CD4-positive, alpha-beta T cell treated with Interleukin-17A for 4 hours (primary cell): ENCODE results near the gene MTX1.
A peak's percentile ranks its signal among the peaks of the same experiment; 100 is the strongest.
"Not testable (repeated sequence)": the region's sequence is repeated elsewhere in the genome, so short reads cannot be mapped to it uniquely, and the experiment has no call there.

ENCODE experiments used
- DNase-seq: peaks from one replicate; pipeline ENCODE4 v3.0.0-alpha.2; 2020; ENCODE audit warnings: mixed read lengths

Gene MTX1, protein sequence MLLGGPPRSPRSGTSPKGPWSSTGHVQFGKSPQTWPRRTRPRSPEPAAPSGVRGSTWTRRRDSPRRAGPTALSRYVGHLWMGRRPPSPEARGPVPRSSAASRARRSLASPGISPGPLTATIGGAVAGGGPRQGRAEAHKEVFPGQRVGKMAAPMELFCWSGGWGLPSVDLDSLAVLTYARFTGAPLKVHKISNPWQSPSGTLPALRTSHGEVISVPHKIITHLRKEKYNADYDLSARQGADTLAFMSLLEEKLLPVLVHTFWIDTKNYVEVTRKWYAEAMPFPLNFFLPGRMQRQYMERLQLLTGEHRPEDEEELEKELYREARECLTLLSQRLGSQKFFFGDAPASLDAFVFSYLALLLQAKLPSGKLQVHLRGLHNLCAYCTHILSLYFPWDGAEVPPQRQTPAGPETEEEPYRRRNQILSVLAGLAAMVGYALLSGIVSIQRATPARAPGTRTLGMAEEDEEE

DNA sequence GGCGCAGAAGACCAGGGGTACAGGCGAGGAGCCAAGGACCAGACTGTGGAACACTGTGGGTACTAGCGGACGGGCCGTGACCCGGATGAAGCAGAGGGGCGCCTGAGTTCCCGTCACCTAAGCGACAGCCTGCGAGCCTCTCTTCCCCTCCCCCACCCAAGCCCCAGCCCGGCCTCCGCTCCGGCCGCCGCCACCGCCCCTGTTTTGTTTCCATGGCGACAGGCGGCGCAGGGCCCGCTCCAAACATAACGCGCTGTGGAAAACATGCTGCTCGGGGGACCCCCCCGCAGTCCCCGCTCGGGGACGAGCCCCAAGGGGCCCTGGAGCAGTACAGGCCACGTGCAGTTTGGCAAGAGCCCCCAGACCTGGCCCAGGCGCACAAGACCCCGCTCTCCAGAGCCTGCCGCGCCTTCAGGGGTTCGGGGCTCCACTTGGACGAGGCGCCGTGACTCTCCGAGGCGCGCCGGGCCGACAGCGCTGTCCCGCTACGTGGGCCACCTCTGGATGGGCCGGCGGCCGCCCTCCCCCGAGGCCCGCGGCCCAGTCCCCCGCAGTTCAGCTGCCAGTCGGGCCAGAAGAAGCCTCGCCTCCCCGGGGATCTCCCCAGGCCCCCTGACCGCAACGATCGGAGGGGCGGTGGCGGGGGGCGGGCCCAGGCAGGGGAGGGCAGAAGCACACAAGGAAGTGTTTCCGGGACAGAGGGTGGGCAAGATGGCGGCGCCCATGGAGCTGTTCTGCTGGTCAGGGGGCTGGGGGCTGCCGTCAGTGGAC is at the start of gene MTX1:
TSS of gene MTX1 (plus strand) at position 155 of the 771 bp plus-strand sequence. CDS start at position 265, 110 bp downstream.
- peak; percentile 88 for DNase-seq

DNA sequence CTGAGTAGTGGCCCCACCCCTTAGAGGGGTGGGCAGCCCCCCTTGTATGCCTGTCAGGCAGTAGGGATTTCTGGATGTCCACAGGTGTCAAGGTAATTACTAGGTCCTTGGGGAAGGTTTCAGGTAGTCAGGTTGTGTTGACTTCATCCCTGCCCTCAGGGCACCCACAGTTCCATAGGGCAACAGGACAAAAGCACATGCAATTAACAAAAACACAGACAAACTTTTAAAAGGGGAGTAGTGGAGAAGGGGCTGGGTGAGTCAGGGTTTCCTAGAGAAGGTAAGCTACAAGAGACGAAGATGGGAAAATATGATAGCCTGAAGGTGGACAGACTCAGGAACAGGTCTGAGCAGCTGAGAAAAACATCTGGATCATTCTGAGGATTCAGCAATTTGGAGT is 49.5 kb upstream of the MTX1 start:
- no peak for DNase-seq

DNA sequence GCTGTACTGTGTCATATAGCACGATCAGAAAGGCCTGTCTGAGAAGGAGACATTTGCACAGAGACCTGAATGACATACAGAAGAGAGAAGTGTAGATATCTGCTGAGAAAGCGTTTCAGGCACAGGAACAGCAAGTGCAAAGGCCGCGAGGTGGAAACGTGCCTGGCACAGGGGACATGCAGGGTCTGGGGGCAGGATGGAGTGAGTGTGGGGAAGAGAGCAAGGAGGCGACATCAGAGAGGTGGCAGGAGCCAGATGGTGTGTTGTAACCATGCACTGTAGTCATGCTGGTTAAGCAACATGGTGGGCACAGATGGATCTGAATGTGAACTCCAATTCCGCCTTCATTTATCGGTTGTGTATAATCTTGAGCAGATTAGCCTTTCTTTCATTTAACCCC is 48.4 kb upstream of the MTX1 start:
- DNase-seq, result no peak

DNA sequence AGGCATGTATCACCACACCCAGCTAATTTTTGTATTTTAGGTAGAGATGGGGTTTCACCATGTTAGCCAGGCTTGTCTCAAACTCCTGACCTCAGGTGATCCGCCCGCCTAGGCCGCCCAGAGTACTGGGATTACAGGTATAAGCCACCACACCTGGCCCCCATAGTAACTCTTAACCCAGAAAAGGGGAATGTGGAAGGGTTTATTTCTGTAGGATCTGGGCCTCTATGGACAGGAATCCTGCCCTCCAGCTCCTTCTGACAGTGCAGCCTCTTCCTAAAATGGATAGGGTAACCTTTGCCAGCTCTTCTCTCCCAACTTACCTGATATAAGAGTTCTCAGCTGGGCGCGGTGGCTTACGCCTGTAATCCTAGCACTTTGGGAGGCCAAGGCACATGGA is 45.9 kb upstream of the MTX1 start:
- not testable (repeated sequence) for DNase-seq

DNA sequence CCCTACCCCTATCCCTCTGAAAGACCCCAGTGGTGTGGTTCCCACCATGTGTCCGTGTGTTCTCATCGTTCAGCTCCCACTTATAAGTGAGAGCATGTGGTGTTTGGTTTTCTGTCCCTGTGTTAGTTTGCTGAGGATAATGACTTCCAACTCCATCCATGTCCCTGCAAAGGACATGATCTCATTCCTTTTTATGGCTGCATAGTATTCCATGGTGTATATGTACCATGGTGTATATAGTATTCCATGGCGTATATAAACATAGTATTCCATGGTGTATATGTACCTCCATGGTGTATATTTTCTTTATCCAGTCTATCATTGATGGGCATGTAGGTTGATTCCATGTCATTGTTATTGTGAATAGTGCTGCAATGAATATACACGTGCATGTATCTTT is 44.7 kb upstream of the MTX1 start:
- DNase-seq, result not testable (repeated sequence)

DNA sequence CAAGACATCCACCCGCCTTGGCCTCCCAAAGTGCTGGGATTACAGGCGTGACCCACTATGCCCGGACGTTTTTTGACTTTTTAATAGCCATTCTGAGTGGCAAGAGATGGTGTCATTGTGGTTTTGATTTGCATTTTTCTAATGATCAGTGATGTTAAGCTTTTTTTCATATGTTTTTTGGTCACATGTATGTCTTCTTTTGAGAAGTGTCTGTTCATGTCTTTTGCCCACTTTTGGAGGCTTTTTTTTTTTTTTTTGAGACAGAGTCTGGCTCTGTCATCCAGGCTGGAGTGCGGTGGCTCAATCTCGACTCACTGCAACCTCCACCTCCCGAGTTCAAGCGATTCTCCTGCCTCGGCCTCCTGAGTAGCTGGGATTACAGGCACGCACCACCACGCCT is 43.9 kb upstream of the MTX1 start:
- DNase-seq, result not testable (repeated sequence)

DNA sequence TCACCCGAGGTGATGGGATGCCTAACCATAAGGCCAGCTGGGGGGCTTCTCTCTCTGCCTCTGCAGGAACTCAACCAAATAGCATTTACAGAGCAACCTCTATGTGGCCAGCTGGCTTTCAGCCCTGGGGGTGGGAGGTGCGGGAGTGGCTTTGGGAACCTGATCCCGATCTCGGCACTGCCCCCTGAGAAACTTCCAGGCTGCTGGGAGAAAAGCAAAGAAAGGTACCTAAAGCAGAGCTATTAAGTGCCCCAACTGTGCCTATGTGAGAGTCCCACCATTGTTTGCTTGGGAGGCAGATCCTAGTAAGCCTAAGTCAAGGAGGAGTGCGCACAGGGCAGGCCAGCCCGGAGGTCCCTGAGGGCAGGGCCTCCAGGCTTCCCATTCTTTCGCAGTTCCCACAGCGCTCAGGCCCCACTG is 42.4 kb upstream of the MTX1 start:
- no peak for DNase-seq

DNA sequence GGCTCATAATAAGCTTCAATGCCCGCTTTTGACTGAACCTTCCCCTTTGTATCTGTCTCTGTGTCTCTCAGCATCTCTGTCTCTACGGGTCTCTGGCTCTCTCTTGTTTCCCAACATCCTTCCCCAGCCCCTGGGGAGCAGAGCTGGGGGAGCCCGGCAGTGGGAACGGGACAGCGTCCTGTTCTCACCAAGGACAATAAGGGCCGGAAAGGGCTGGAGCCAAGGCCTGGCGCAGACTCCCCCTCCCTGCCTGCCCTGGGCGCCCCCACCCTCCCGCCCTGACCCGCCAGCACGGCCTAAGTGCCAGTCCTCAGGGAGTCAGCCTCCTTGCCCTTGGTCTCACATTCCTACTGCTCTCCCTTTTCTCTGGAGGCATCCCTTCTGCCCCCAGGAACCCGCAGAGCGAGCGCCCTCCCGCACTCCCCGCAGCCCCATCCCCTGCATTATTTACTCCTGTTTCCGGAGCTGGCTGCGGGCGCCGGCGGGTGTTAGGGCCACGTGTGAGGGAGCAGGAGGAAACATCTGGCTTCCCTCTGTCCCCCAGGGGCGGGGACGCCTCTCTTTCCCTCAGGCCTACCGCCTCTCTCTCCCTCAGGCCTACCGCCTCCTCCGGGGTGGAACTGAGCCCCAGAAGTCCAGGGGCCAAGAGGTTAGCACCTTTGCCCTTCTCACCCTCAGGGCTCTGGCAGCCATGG is 41.9 kb upstream of the MTX1 start:
- no peak for DNase-seq

DNA sequence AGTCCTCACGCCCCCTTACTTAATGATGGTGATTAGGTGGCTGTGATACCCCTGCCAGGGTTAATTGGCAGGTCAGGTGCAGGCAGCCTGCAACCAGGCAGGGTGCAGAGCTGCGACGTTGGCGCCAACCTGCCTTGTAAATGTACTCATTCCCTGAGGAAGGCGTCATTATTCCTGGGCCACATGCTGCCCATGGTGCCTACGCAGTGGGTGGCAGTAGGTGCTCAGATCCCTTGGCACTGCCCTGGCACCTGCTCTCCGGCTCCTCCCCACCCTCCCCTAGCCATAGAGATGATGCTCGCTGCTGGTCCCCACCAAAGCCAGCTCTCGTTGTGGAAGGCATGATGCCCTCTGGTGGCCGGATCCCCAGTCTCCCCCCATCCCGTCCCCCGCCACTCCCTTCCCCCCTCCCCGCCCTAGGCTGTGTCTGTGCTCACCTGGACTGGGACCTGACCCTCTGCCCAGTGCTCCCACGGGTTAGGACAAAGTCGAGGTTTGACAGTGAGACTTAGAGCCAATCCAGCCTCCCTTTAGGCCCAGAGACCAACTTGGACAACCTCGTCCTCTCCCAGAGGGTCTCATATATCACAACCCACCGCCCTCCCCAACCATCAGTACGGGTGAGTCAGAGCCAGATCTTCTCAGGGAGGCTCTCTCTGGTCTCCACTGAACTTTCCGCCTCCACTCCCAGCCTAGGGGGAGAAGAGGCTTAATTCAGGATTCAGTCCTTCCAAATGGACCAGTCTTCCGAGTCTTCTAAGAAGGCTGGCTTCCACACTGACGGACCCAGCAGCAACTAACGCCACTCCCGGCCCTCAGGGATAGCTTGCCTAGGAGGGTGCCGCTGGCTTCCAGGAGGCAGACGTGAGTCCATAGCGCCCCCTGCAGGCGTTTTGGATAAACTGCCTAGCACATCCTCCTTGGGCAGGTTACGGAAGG is 41.1 kb upstream of the MTX1 start:
- DNase-seq, result peak; percentile 93

DNA sequence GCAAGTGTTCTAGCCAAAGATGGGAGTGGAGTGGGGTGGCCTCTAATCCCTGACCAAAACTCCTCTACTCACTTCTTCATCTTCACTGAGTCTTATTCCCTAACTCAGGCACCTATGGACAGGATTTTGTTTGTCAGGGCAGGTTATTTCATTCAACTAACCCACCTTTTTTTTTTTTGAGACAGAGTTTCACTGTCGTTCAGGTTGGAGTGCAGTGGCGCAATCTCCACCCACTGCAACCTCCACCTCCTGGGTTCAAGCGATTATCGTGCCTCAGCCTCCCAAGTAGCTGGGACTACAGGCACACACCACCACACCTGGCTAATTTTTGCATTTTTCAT is 40.4 kb upstream of the MTX1 start:
- DNase-seq, result not testable (repeated sequence)

DNA sequence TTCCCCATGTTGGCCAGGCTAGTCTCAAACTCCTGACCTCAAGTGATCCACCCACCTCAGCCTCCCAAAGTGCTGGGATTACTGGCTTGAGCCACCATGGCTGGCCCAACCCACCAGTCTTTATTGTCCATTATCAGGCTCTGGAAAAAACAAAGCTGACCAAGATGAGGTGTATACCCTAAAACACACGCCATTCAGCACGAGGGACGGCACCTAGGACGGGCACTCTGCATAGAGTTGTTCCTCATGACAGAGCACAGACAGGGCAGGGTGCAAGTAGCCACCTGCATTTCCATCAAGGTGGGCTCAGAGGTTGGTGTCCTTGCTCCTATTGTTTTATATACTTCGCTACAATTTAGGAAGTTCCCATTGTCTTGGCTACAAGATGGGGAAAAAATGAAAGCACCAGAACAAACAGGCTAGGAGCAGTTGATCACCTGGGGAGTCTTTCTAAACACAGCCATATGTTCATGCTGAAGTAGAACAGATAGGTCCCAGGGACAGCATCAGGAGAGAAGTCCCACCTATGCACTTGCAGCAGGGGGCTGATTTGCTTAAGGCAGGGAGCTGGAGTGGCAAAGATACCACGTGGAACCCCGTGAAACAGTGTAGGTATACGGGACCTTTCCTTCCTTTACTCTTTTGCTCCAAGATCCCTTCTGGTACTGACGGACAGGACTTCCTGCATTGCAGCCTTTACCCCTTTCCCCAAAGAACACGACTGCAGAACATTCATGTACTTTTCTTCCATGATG is 39.9 kb upstream of the MTX1 start:
- no peak for DNase-seq

DNA sequence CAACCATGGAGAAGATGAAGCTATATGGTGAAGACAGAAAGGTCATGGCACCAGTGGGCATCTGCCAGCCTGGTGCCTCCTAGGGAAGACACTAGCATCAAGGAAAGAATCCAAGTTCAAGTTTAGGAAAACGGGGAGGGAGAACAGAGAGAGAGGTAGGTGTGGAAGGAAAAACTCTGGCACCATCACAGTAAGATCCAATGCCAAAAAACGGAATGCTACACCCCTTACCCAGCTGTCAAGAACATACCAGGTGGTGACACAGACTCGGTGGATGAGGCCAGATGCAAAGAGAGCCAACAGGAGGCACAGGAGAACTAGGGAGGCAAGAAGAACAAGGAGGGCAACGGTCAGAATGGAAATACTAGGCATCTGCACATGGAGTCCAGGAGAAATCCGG is 39.0 kb upstream of the MTX1 start:
- no peak for DNase-seq

DNA sequence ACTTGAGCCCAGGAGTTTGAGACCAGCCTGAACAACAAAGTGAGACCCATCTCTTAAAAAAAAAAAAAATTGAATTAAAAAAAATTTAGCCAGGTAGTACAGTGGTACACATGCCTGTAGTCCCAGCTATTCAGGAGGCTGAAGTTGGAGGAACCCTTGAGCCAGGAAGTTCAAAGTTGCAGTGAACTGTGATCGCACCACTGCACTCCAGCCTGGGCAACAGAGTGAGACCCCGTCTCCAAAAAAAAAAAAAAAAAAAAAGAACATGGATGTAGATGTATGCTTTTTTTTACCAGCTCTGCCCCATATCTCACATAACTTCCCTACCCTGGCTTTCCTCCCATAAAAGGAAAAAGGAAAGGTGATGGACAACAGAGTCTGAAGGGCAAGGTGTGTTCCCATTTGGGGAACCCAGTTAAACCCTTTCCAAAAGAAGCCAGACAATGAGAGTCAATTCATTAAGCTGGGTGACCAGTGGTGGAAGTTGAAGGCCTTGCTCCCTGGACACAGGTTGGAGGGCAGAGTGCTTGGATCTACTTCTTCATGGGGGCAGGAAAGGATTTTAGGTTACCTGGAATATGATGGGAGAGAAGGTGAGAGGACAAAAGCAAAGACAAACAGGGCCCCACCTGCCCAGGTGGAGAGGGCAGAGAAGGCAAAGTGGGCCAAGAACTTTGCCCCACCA is 38.3 kb upstream of the MTX1 start:
- no peak for DNase-seq

DNA sequence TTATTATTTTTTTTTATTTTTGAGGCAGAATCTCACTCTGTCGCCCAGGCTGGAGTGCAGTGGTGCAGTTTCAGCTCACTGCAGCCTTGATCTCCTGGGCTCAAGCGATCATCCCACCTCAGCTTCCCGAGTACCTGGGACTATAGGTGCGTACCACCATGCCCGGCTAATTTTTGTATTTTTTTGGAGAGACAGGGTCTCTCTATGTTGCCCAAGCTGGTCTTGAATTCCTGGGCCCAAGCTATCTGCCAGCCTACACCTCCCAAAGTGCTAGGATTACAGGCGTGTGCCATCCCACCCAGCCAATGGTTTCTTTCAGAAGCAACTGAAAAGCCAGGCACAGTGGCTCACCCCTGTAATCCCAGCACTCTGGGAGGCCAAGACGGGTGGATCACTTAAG is 37.7 kb upstream of the MTX1 start:
- no peak for DNase-seq

DNA sequence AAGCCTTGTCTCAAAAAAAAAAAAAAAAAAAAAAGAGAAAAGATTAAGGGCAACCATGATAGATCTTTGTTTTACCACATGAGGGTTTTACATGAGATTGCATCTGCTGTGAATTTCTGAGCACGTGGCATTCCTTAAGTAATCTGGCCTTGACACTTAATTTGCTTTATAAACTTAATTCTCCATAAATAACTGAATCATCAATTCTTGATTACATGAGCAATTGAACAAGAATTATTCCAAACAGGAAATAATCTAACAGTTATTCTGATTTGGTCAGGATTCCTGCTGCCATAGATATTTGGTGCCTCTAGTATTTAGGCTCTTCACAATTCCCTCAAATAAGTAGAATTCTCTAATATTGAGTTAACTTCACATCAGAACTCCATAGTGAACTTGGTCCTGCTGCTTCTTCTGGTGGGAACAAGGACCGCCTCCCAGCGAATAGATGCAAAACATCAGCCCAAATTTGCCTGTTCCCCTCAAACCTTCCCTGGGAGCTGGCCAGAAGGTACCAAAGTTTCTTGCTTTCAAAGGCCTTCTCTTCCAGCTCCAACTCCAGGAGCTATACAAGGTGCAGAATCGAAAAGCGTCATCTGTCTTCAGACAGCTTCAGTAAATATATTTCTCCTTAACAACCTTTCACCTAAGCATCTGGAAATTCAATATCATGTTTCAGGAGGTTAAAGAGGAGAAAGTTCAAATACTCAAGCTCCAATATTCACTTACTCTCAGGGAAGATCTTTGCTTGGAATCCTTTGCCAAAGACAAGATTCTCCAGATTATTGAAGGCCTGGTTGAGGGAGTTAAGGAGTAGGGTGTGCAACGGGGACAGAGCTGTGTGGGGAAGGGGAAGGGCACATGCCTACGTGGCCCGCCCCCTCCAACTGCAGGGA is 36.4 kb upstream of the MTX1 start:
- DNase-seq, result peak; percentile 50

DNA sequence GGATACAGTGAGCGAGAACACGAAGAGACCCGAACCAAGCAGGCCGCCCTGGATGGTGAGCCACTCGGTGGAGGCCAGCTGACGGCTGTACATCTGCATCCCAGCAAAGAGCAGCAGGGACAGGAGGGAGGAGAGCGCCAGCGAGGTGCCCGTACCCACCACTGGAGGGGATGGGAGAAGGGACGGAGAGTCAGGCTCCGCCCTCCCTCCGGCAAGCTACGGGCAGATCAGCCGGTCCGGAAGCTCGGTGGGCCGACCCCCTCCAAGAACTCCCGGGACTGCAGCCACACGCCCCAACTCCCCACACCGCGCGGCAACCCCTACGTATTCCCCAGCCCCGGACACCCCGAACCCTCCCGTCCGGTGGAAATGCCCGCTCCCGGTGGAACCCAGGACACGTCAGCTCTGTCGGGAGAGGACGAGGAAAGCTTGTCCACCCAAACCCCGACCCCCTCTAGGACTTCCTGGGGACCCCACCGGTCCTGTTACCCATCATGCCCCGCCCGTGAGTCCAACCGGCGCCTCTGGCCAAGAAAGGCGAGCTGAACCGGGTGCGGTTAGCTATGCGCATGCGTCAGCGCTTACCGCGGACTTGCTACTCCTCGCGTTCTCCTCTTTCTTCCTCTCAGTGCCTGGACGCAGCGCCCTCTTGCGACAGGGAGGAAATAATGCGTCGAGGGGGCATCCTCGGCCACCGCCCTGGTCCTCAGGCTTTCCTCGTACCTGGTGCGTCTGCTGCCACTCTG is 35.6 kb upstream of the MTX1 start, which contains the start of gene KRTCAP2:
TSS of gene KRTCAP2 (minus strand) at position 573 of the 746 bp plus-strand sequence. CDS start at position 493, 80 bp downstream.
- DNase-seq, result peak; percentile 95

DNA sequence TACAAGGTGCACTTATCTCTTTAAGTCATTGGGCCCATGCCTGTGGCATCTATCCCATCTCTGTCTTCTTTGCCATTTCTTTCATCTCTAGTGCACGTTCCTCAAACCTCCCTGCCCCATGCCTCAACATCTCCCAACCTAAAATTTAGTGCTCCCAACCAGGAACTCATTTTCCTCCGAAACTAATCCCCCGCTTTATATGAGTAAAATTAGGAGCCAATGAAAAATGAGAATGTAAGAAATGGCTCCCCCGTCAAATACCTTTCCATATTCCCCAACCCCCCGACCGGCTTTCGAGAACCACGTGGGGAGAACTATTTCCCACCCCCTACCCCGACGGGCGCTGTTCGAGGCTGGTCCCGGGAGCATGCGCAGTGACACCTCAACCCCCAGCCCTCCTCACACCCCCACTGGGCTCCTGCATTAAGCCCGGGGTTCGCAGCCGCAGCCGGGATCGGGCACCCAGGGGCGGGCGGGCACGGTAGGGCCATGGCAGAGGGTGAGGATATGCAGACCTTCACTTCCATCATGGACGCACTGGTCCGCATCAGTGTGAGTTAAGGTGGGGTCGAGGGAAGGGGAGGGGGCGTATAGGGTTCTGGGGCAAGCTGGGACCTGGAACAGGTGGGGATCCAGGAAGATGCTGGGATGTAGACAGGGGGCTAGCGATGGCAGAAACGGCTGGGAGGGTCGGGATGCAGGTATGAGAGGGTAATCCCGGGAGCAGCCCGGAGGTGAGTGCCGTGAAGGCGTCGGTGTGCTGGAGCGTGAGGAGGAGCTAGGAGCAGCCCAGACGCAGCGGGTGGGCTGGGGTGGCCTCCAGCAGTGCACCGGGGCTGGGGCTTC is 34.8 kb upstream of the MTX1 start, which contains the start of gene TRIM46:
TSS of gene TRIM46 (plus strand) at position 372 of the 846 bp plus-strand sequence. CDS start at position 490, 118 bp downstream.
- peak; percentile 80 for DNase-seq
